Neuron (in vitro differentiated cells): ENCODE results near the gene ZNF407.

ENCODE experiments used
- H2AFZ ChIP-seq: one replicate; pipeline ENCODE4 v1.6.1; 2013; ENCODE audit warnings: low read depth, mild to moderate bottlenecking, inconsistent platforms, low read length, moderate library complexity
- H3K27me3 ChIP-seq: one replicate; pipeline ENCODE4 v1.6.1; 2013; ENCODE audit warnings: low read length; ENCODE audit not compliant: insufficient read depth
- H3K36me3 ChIP-seq: one replicate; pipeline ENCODE4 v1.6.1; 2013; ENCODE audit warnings: low read length; ENCODE audit not compliant: insufficient read depth
- H3K4me1 ChIP-seq: one replicate; pipeline ENCODE4 v1.6.1; 2013; ENCODE audit warnings: low read length; ENCODE audit not compliant: insufficient read depth
- H3K4me3 ChIP-seq: 2 replicates; pipeline ENCODE4 v1.5.1; 2013; ENCODE audit warnings: mild to moderate bottlenecking, low read length, moderate library complexity
- H3K9me3 ChIP-seq: one replicate; pipeline ENCODE4 v1.6.1; 2013; ENCODE audit warnings: low read length

ZNF407 gene

DNA sequence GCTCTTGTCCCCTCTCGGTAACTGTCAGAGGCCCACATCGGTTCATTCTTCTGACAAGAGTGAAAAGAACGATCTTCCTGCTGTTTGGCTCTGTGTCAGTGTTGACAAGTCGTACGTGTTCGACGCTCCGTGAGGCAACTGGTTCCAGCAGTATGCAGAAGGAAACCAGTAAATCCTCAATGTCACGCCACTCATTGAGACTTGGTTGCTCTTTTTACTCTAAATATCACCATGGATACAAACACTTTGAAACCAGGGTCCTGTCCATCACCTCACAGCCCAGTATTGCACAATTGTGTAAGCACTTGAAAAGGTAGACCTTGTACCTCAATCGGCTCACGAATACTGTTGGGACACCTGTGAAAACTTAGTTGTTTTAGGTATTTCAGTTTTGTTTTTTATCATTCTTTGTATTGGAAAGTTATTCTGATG is 136.4 kb downstream of the ZNF407 start:
- Histone ChIP-seq H3K4me3 (no peak overlapping the region), H2AFZ (no peak overlapping the region), H3K36me3 (no peaks in the 10 kb centered on the region), H3K9me3 (no peaks in the 10 kb centered on the region), H3K27me3 (no peaks in the 10 kb centered on the region), H3K4me1 (peaks cover 10% of the 10 kb centered on the region)

DNA sequence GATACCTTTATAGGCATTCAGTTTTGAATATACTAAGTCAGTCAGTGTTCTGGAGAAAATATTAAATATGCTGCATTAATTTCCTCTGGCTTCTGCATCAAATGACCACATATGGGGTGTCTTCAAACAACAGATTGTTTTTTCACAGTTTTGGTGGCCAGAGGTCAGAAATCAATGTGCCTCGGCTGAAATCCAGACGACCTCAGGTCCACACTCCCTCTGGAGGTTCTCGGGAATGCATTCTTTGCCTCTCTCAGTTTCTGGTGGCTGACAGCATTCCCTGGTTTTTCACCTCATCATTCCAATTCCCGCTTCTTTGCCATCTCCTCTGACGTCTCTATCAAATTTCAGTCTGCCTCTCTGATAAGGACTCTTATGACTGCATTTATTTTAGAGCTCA is 142.3 kb downstream of the ZNF407 start:
- Histone ChIP-seq H3K9me3 (no peaks in the 10 kb centered on the region), H2AFZ (no peak overlapping the region), H3K36me3 (no peaks in the 10 kb centered on the region), H3K4me1 (no peaks in the 10 kb centered on the region), H3K27me3 (no peaks in the 10 kb centered on the region), H3K4me3 (no peak overlapping the region)

- Histone ChIP-seq H3K4me1 (no peaks in the 10 kb centered on the region), H3K27me3 (no peaks in the 10 kb centered on the region), H3K36me3 (no peaks in the 10 kb centered on the region), H3K9me3 (no peaks in the 10 kb centered on the region), H2AFZ (no peak overlapping the region), H3K4me3 (no peak overlapping the region)
These were observed 145.0 kb downstream of the ZNF407 start for GRCh38 chr18:74742573-74743243.

GRCh38 chr18:74745633-74746403 is 148.1 kb downstream of the ZNF407 start:
- H2AFZ ChIP-seq: no peak overlapping the region
- H3K4me1 ChIP-seq: peaks cover 9% of the 10 kb centered on the region
- no peak overlapping the region for H3K4me3 ChIP-seq
- H3K9me3 ChIP-seq: no peaks in the 10 kb centered on the region
- H3K27me3 ChIP-seq: no peaks in the 10 kb centered on the region
- H3K36me3 ChIP-seq: no peaks in the 10 kb centered on the region

GRCh38 chr18:74748809-74749208 is 151.1 kb downstream of the ZNF407 start:
- Histone ChIP-seq H3K9me3 (no peaks in the 10 kb centered on the region), H2AFZ (no peak overlapping the region), H3K4me1 (peaks cover 9% of the 10 kb centered on the region), H3K4me3 (no peak overlapping the region), H3K36me3 (no peaks in the 10 kb centered on the region), H3K27me3 (no peaks in the 10 kb centered on the region)

GRCh38 chr18:74758995-74759394 is 161.3 kb downstream of the ZNF407 start:
- H3K36me3 ChIP-seq: no peaks in the 10 kb centered on the region
- H3K4me3 ChIP-seq: no peak overlapping the region
- H3K4me1 ChIP-seq: no peaks in the 10 kb centered on the region
- peaks cover 4% of the 10 kb centered on the region for H3K9me3 ChIP-seq
- no peak overlapping the region for H2AFZ ChIP-seq
- no peaks in the 10 kb centered on the region for H3K27me3 ChIP-seq

DNA sequence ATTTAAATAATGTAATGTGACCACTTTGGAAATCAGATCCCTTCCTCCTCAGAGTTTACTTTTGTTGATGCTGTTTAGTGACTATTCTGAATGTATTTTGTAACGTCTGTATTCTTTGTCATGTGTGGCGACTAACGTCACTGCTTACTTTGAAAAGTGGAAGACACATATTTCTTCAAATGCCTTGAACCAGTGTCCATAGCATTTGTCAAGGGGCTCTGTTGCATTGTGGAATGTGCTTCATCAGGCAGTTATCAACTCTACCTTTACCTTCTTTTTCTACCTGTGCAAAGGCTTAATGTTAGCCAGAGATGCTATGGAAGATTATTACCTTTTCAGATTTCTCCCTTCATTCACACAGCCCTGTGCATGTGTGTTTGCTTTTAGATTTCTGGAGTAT is 162.4 kb downstream of the ZNF407 start:
- Histone ChIP-seq H3K36me3 (no peaks in the 10 kb centered on the region), H3K9me3 (peaks cover 4% of the 10 kb centered on the region), H3K4me3 (no peak overlapping the region), H3K27me3 (no peaks in the 10 kb centered on the region), H2AFZ (no peak overlapping the region), H3K4me1 (no peaks in the 10 kb centered on the region)

GRCh38 chr18:74760436-74760835 is 162.8 kb downstream of the ZNF407 start:
- Histone ChIP-seq H3K4me1 (no peaks in the 10 kb centered on the region), H2AFZ (no peak overlapping the region), H3K36me3 (no peaks in the 10 kb centered on the region), H3K9me3 (peaks cover 4% of the 10 kb centered on the region), H3K4me3 (no peak overlapping the region), H3K27me3 (no peaks in the 10 kb centered on the region)

- Histone ChIP-seq H3K9me3 (no peaks in the 10 kb centered on the region), H3K4me1 (no peaks in the 10 kb centered on the region), H3K4me3 (no peak overlapping the region), H3K27me3 (no peaks in the 10 kb centered on the region), H3K36me3 (no peaks in the 10 kb centered on the region), H2AFZ (no peak overlapping the region)
These were observed 168.6 kb downstream of the ZNF407 start for GRCh38 chr18:74766251-74766650.

DNA sequence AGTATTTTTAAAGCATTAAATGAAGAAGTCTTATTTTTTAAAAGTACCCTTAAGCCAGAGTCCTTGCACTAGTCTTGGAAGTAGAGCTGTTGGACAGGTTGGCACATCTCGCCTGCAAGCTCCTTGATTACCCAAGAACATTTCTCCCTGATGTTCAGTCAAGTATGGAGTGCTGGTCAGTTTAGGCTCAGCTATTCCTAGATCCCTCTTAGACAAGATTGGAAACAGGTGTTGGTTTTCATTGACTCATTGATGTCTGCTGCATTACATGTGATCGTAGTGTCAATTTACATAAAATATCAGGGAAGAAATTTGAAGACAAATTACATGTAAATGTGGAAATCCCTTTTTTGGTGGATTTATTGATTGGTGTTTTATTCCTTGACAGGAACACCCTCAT is 170.4 kb downstream of the ZNF407 start:
- Histone ChIP-seq H2AFZ (no peak overlapping the region), H3K4me3 (no peak overlapping the region), H3K4me1 (no peaks in the 10 kb centered on the region)

DNA sequence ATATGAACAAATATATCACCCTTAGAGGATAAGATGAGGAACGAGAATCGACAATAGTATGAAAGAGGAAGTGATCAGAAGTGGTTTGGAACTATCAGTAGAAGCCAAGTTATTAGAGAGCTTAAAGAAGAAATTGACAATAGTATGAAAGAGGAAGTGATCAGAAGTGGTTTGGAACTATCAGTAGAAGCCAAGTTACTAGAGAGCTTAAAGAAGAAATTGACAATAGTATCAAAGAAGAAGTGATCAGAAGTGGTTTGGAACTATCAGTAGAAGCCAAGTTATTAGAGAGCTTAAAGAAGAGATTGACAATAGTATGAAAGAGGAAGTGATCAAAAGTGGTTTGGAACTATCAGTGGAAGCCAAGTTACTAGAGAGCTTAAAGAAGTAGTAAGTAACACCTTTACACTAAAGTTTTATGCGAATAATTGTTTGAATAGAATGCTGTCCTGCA is 175.5 kb downstream of the ZNF407 start:
- H2AFZ ChIP-seq: no peak overlapping the region
- no peak overlapping the region for H3K4me3 ChIP-seq
- H3K9me3 ChIP-seq: no peaks in the 10 kb centered on the region
- H3K27me3 ChIP-seq: no peaks in the 10 kb centered on the region
- H3K4me1 ChIP-seq: no peaks in the 10 kb centered on the region
- H3K36me3 ChIP-seq: no peaks in the 10 kb centered on the region

More for the DNA sequence above, 170.4 kb downstream of the ZNF407 start:
- no peaks in the 10 kb centered on the region for H3K27me3 ChIP-seq
- no peaks in the 10 kb centered on the region for H3K36me3 ChIP-seq
- H3K9me3 ChIP-seq: no peaks in the 10 kb centered on the region

DNA sequence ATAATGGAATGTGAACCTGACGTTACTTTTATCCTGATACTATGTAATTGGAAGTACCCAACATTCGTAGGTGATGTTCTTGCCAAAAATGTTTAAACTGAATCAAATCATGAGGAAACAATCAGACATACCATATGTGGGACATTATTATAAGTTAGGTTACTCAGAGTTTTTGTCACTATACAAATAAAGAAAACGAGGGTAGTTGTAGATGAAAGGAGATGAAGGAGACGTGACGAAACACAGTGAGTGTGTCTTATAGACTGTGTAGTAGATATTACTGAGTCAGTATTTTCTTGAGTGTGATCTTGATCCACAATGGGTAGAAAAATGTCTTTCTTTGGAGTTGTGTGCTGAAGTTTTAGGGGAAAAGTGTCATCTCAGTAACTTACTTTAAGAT is 176.8 kb downstream of the ZNF407 start:
- no peaks in the 10 kb centered on the region for H3K9me3 ChIP-seq
- H3K27me3 ChIP-seq: no peaks in the 10 kb centered on the region
- no peaks in the 10 kb centered on the region for H3K36me3 ChIP-seq
- H3K4me1 ChIP-seq: no peaks in the 10 kb centered on the region
- H2AFZ ChIP-seq: no peak overlapping the region
- H3K4me3 ChIP-seq: no peak overlapping the region

DNA sequence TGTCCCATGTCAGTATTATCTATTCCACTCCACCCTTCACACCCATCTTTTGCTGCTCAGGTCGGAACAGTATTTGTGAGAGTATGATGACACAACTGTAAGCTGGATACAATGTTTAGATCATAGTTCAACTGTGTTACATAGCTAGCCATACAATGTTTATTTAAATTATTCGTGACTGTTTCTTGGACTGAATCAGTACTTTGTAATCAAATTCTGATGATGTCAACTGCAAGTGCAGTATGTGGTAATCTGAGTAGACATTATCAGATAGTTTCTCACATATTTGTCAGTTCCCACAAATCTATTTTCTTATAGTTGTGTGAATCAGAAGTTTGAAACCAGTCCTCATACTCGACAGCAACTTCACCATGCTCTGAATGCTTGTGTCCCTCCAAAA is 177.6 kb downstream of the ZNF407 start:
- Histone ChIP-seq H3K36me3 (no peaks in the 10 kb centered on the region), H2AFZ (no peak overlapping the region), H3K4me1 (no peaks in the 10 kb centered on the region), H3K27me3 (no peaks in the 10 kb centered on the region), H3K9me3 (no peaks in the 10 kb centered on the region), H3K4me3 (no peak overlapping the region)
